ENCODE results near the gene SIGMAR1. TPM values are rescaled to one million over a fixed set of nuclear protein-coding genes. Genes with fewer than 3 reads are reported as not detected.
"Not testable (repeated sequence)": the region's sequence is repeated elsewhere in the genome, so short reads cannot be mapped to it uniquely, and the experiment has no call there.

Gene SIGMAR1
- total and polyA plus RNA-seq, 4 donors: 116 to 210 (median 178) TPM

DNA sequence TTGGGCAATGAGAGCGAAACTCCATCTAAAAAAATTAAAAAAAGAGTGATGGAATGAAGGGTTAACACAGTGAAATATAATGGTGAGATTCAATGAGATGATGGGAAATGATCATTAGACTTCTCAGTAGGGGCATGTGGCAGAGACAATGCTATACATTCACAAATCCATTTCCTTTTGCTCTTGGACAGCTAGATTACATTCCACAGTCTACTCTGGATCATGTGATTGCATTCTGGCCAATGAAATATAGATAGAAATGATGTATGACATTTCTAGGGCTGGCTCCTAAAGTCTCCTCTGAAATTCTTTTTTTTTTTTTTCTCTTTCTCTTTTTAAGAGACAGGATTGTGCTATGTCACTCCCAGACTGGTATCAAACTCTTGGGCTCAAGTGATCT lies 5.1 kb upstream of the SIGMAR1 start:
- Histone ChIP-seq H3K9me3 (ENCODE audit: control insufficient read depth in 4 of 4, low read length in 3 of 4) (no peaks in the 10 kb centered on the region), H3K9ac (ENCODE audit: low read depth in 1 of 2, low read length in 2 of 2) (no peak overlapping the region), H3K27ac (ENCODE audit: low read depth in 1 of 2, low read length in 2 of 2) (no peak overlapping the region), H3K4me1 (ENCODE audit: control insufficient read depth in 4 of 4, insufficient read depth in 4 of 4, low read length in 3 of 4) (peaks cover 18 to 54% (median 44%) of the 10 kb centered on the region in 4 donors), H3K4me3 (ENCODE audit: low read depth in 1 of 3, low read length in 3 of 3) (no peak overlapping the region), H3K36me3 (ENCODE audit: control insufficient read depth in 4 of 4, insufficient read depth in 3 of 4, low read depth in 1 of 4, low read length in 3 of 4) (no peaks in the 10 kb centered on the region), H3K27me3 (ENCODE audit: control insufficient read depth in 4 of 4, insufficient read depth in 4 of 4, low read length in 3 of 4) (no peaks in the 10 kb centered on the region)
- no peak for TF ChIP-seq HNF4G (IDR thresholded peaks at IDR 0.05)
- TF ChIP-seq, protein P1, sequence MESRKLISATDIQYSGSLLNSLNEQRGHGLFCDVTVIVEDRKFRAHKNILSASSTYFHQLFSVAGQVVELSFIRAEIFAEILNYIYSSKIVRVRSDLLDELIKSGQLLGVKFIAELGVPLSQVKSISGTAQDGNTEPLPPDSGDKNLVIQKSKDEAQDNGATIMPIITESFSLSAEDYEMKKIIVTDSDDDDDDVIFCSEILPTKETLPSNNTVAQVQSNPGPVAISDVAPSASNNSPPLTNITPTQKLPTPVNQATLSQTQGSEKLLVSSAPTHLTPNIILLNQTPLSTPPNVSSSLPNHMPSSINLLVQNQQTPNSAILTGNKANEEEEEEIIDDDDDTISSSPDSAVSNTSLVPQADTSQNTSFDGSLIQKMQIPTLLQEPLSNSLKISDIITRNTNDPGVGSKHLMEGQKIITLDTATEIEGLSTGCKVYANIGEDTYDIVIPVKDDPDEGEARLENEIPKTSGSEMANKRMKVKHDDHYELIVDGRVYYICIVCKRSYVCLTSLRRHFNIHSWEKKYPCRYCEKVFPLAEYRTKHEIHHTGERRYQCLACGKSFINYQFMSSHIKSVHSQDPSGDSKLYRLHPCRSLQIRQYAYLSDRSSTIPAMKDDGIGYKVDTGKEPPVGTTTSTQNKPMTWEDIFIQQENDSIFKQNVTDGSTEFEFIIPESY (IDR thresholded peaks at IDR 0.05): no peak
- no peak for DNase-seq (ENCODE audit: low spot score)
- WGBS: 98% methylated on average over 1 of the region's 1 CpG

DNA sequence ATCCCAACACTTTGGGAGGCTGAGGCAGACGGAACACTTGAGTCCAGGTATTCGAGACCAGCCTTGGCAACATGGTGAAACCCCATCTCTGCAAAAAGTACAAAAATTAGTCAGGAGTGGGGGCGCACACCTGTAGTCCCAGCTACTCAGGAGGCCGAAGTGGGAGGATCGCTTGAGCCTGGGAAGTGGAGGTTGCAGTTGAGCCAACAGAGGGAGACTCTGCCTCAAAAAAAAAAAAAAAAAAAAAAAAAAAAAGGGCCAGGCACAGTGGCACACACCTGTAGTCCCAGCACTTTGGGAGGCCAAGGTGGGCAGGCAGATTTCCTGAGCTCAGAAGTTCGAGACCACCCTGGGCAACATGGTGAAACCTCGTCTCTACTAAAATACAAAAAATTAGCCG lies 1.7 kb upstream of the SIGMAR1 start:
- not testable (repeated sequence) for H3K36me3 ChIP-seq (ENCODE audit: control insufficient read depth in 4 of 4, insufficient read depth in 3 of 4, low read depth in 1 of 4, low read length in 3 of 4); H3K4me3 ChIP-seq (ENCODE audit: low read depth in 1 of 3, low read length in 3 of 3); DNase-seq (ENCODE audit: low spot score); H3K27ac ChIP-seq (ENCODE audit: low read depth in 1 of 2, low read length in 2 of 2); H3K9ac ChIP-seq (ENCODE audit: low read depth in 1 of 2, low read length in 2 of 2); H3K9me3 ChIP-seq (ENCODE audit: control insufficient read depth in 4 of 4, low read length in 3 of 4); H3K27me3 ChIP-seq (ENCODE audit: control insufficient read depth in 4 of 4, insufficient read depth in 4 of 4, low read length in 3 of 4)
- H3K4me1 ChIP-seq (ENCODE audit: control insufficient read depth in 4 of 4, insufficient read depth in 4 of 4, low read length in 3 of 4): peaks cover 14 to 48% (median 42%) of the 10 kb centered on the region in 4 donors
- WGBS: 90% methylated on average over 8 of the region's 8 CpGs

DNA sequence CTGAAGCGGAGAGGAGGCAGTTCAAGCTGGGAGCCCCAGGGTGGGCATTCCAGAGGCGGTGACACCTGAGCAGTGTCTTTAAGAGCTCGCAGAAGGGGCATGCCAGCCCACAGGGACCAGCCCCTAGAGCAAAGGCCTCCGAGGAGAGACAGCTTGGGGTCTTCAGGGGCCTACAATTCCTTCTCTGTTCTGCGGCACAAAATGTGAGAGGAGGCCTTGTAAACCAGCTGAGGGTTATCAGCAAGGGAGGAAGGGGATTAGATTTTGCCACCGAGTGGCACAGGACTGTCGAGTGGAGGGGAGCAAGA lies 505 bp upstream of the SIGMAR1 start:
- no peaks in the 10 kb centered on the region for H3K27me3 ChIP-seq (ENCODE audit: control insufficient read depth in 4 of 4, insufficient read depth in 4 of 4, low read length in 3 of 4)
- no peaks in the 10 kb centered on the region for H3K9me3 ChIP-seq (ENCODE audit: control insufficient read depth in 4 of 4, low read length in 3 of 4)
- no peak for DNase-seq (ENCODE audit: low spot score)
- peak; percentile 32 for TF ChIP-seq TAF1 (conservative IDR thresholded peaks at IDR 0.05)
- TF ChIP-seq NR2F2 (IDR thresholded peaks at IDR 0.05): no peak
- peaks cover 12 to 53% (median 49%) of the 10 kb centered on the region in 4 donors for H3K4me1 ChIP-seq (ENCODE audit: control insufficient read depth in 4 of 4, insufficient read depth in 4 of 4, low read length in 3 of 4)
- H3K9ac ChIP-seq (ENCODE audit: low read depth in 1 of 2, low read length in 2 of 2): peak overlapping the region; percentile 57 to 87
- peak overlapping the region; percentile 73 to 85 (median 77) for H3K4me3 ChIP-seq (ENCODE audit: low read depth in 1 of 3, low read length in 3 of 3)
- H3K27ac ChIP-seq (ENCODE audit: low read depth in 1 of 2, low read length in 2 of 2): peak overlapping the region; percentile 80 to 86
- 11% methylated on average over 7 of the region's 7 CpGs for WGBS
- H3K36me3 ChIP-seq (ENCODE audit: control insufficient read depth in 4 of 4, insufficient read depth in 3 of 4, low read depth in 1 of 4, low read length in 3 of 4): peaks cover 0 to 4% (median 2%) of the 10 kb centered on the region in 4 donors

DNA sequence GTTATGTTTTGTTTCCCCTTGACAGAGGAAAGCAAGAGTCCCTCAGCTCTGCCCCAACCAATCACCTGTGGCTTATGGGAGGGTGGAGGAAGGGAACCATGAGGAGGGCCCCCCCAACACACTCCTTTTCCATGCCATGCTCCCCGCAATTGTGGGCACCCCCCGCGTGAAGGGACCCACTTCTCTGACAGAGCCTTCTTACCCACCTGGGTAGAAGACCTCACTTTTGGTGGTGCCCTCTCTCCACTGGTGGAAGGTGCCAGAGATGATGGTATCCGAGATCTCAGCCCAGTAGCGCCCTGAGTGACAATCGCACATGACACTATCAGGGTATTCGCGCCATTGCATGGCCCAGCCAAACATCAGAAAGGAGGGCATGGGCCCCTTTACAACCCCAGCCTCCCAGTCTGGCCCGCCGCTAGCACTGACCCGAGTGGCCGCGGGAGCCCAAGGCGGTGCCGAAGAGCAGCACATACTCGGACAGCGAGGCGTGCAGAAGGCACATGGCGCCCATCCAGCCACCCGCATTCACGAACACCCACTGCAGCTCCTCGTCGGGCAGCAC lies 714 bp downstream of the SIGMAR1 start:
- H3K4me3 ChIP-seq (ENCODE audit: low read depth in 1 of 3, low read length in 3 of 3): peak overlapping the region; percentile 73 to 85 (median 77)
- TF ChIP-seq, protein P1 (IDR thresholded peaks at IDR 0.05): no peak
- 5% methylated on average over 23 of the region's 23 CpGs for WGBS
- peak overlapping the region; percentile 57 to 61 for H3K9ac ChIP-seq (ENCODE audit: low read depth in 1 of 2, low read length in 2 of 2)
- H3K9me3 ChIP-seq (ENCODE audit: control insufficient read depth in 4 of 4, low read length in 3 of 4): no peaks in the 10 kb centered on the region
- H3K27me3 ChIP-seq (ENCODE audit: control insufficient read depth in 4 of 4, insufficient read depth in 4 of 4, low read length in 3 of 4): no peaks in the 10 kb centered on the region
- peak overlapping the region; percentile 80 to 86 for H3K27ac ChIP-seq (ENCODE audit: low read depth in 1 of 2, low read length in 2 of 2)
- DNase-seq (ENCODE audit: low spot score): no peak
- H3K4me1 ChIP-seq (ENCODE audit: control insufficient read depth in 4 of 4, insufficient read depth in 4 of 4, low read length in 3 of 4): peaks cover 12 to 62% (median 60%) of the 10 kb centered on the region in 4 donors
- peaks cover 0 to 4% (median 2%) of the 10 kb centered on the region in 4 donors for H3K36me3 ChIP-seq (ENCODE audit: control insufficient read depth in 4 of 4, insufficient read depth in 3 of 4, low read depth in 1 of 4, low read length in 3 of 4)

Data from liver (tissue), 9 donors.